Fibroblast of lung (primary cell): ENCODE measurements around the gene BTRC. TPM values are rescaled to one million over a fixed set of nuclear protein-coding genes. Genes with fewer than 3 reads are reported as not detected.
"Not testable (repeated sequence)": the region's sequence is repeated elsewhere in the genome, so short reads cannot be mapped to it uniquely, and the experiment has no call there.

Experiments
- DNase-seq, 2 donors: peaks; one replicate each; pipeline versions ENCODE4 v3.0.0 to v3.0.0-alpha.2; 2010; ENCODE audit warnings: low read depth in 2 of 2
- H2AFZ ChIP-seq: 2 replicates; pipeline ENCODE4 v1.5.1; 2012; ENCODE audit warnings: low read length, control low read depth, inconsistent platforms
- H3K27ac ChIP-seq: 2 replicates; pipeline ENCODE4 v1.5.1; 2011; ENCODE audit warnings: low read length, control low read depth; ENCODE audit not compliant: insufficient read depth
- H3K27me3 ChIP-seq: 2 replicates; pipeline ENCODE4 v1.5.1; 2011; ENCODE audit warnings: mild to moderate bottlenecking, low read length; ENCODE audit not compliant: control insufficient read depth, insufficient read depth
- H3K36me3 ChIP-seq: 2 replicates; pipeline ENCODE4 v1.5.1; 2011; ENCODE audit warnings: low read length; ENCODE audit not compliant: control insufficient read depth, insufficient read depth
- H3K4me1 ChIP-seq: 2 replicates; pipeline ENCODE4 v1.5.1; 2011; ENCODE audit warnings: low read length; ENCODE audit not compliant: control insufficient read depth, insufficient read depth; ENCODE audit errors: extremely low read depth
- H3K4me2 ChIP-seq: 2 replicates; pipeline ENCODE4 v1.5.1; 2011; ENCODE audit warnings: low read length, control low read depth; ENCODE audit not compliant: insufficient read depth; ENCODE audit errors: extremely low read depth
- H3K4me3 ChIP-seq, 4 experiments: fragments of 200-600 bp in 1 of 4; sonication (generic) in 1 of 4; replicated peaks in 1 of 4; 2 replicates each; pipeline ENCODE4 v1.5.1; 2011 to 2016; ENCODE audit warnings: low read length in 4 of 4, low read depth in 3 of 4, mild to moderate bottlenecking in 3 of 4, control low read depth in 2 of 4, inconsistent platforms in 1 of 4, mixed read lengths in 1 of 4; ENCODE audit not compliant: insufficient read depth in 1 of 4; ENCODE audit errors: control extremely low read depth in 1 of 4
- H3K79me2 ChIP-seq: 2 replicates; pipeline ENCODE4 v1.5.1; 2012; ENCODE audit warnings: mild to moderate bottlenecking, low read length, inconsistent platforms; ENCODE audit not compliant: control insufficient read depth, insufficient read depth
- H3K9ac ChIP-seq: 2 replicates; pipeline ENCODE4 v1.5.1; 2011; ENCODE audit warnings: mild to moderate bottlenecking, low read length, control low read depth; ENCODE audit not compliant: insufficient read depth
- H3K9me3 ChIP-seq: 2 replicates; pipeline ENCODE4 v1.5.1; 2012; ENCODE audit warnings: low read depth, low read length; ENCODE audit not compliant: control insufficient read depth, insufficient read depth
- H4K20me1 ChIP-seq: 2 replicates; pipeline ENCODE4 v1.5.1; 2011; ENCODE audit warnings: low read length; ENCODE audit not compliant: control insufficient read depth, insufficient read depth; ENCODE audit errors: extremely low read depth
- CTCF ChIP-seq, 2 donors: IDR thresholded peaks in 1 of 2; conservative IDR thresholded peaks in 1 of 2; 1 replicate in 1 of 2; 2 replicates in 1 of 2; pipeline ENCODE4 v1.5.1; 2011 to 2012; ENCODE audit warnings: low read length in 2 of 2, control low read depth in 1 of 2, inconsistent platforms in 1 of 2, low read depth in 1 of 2, mild to moderate bottlenecking in 1 of 2
- EZH2 ChIP-seq: IDR thresholded peaks from 2 replicates; pipeline ENCODE4 v1.5.1; 2012; ENCODE audit warnings: low read length, control low read depth, mild to moderate bottlenecking; ENCODE audit errors: missing control alignments
- polyA plus RNA-seq, 2 donors: library from polyadenylated mRNA; depleted of rRNA in 1 of 2; stranded (reverse) in 1 of 2; unstranded in 1 of 2; fragments of >200 nt; gene quantifications; 2 replicates each; pipeline ENCODE4 v1.2.1, GENCODE V29; 2011 to 2012; ENCODE audit warnings: missing spikeins in 1 of 2
- total RNA-seq: library from RNA; depleted of rRNA; stranded (reverse); fragments of >200 nt; gene quantifications from 2 replicates; pipeline ENCODE4 v1.2.1, GENCODE V29; 2014

The BTRC gene
- total and polyA plus RNA-seq, 2 donors (not counting 1 experiment from before 2014, with no cell fraction given) = 9.2 to 10.9 TPM

- no peak for TF ChIP-seq EZH2
- no peak for TF ChIP-seq CTCF (conservative IDR thresholded peaks at IDR 0.05 in 1 of 2, IDR thresholded peaks at IDR 0.05 in 1 of 2; ENCODE audit: low read depth in 1 of 2, low read length in 2 of 2)
- no peaks in the 10 kb centered on the region for H3K4me1 ChIP-seq
- no peaks in the 10 kb centered on the region for H3K9me3 ChIP-seq
- no peaks in the 10 kb centered on the region for H3K27me3 ChIP-seq
- H3K4me2 ChIP-seq = peak overlapping the region; percentile 97
- H3K79me2 ChIP-seq = peaks cover 9% of the 10 kb centered on the region
- H3K4me3 ChIP-seq = peak overlapping the region; percentile 74 to 98 (median 90)
- H3K36me3 ChIP-seq = peaks cover 6% of the 10 kb centered on the region
- DNase-seq = peak; percentile 31 to 63
- H3K9ac ChIP-seq = peak overlapping the region; percentile 47
- peak overlapping the region; percentile 18 for H3K27ac ChIP-seq
- H4K20me1 ChIP-seq = no peaks in the 10 kb centered on the region
- H2AFZ ChIP-seq = peak overlapping the region; percentile 93
Observed at GRCh38 chr10:101588879-101589278, 234.9 kb downstream of the BTRC start.

GRCh38 chr10:101593331-101593730, 239.4 kb downstream of the BTRC start:
- H3K4me1 ChIP-seq, H3K4me2 ChIP-seq, H3K4me3 ChIP-seq, DNase-seq, H3K27ac ChIP-seq, H3K36me3 ChIP-seq, H3K27me3 ChIP-seq, H3K9me3 ChIP-seq, H4K20me1 ChIP-seq, H3K9ac ChIP-seq, H3K79me2 ChIP-seq, H2AFZ ChIP-seq: not testable (repeated sequence)

- no peaks in the 10 kb centered on the region for H3K4me1 ChIP-seq
- H3K27me3 ChIP-seq = no peaks in the 10 kb centered on the region
- H3K9ac ChIP-seq = no peak overlapping the region
- no peak for DNase-seq
- no peaks in the 10 kb centered on the region for H3K79me2 ChIP-seq
- TF ChIP-seq EZH2 = no peak
- no peak for TF ChIP-seq CTCF (conservative IDR thresholded peaks at IDR 0.05 in 1 of 2, IDR thresholded peaks at IDR 0.05 in 1 of 2; ENCODE audit: low read depth in 1 of 2, low read length in 2 of 2)
- H2AFZ ChIP-seq = no peak overlapping the region
- H3K9me3 ChIP-seq = no peaks in the 10 kb centered on the region
- H3K36me3 ChIP-seq = no peaks in the 10 kb centered on the region
- H3K27ac ChIP-seq = no peak overlapping the region
- H4K20me1 ChIP-seq = no peaks in the 10 kb centered on the region
- H3K4me3 ChIP-seq = no peak overlapping the region
- H3K4me2 ChIP-seq = no peak overlapping the region
Observed at GRCh38 chr10:101595591-101596433, 241.8 kb downstream of the BTRC start.
